ENCODE results near the gene COPA. TPM values are rescaled to one million over a fixed set of nuclear protein-coding genes. Genes with fewer than 3 reads are reported as not detected.

Gene COPA
- polyA plus RNA-seq, 4 donors, result 143 to 177 (median 162) TPM

- no peak for DNase-seq (ENCODE audit: low read depth in 4 of 4, low spot score in 3 of 4)
These were observed 99.3 kb downstream of the COPA start for GRCh38 chr1:160243767-160244166.

- no peak for DNase-seq (ENCODE audit: low read depth in 4 of 4, low spot score in 3 of 4)
These were observed 103.3 kb downstream of the COPA start for GRCh38 chr1:160239582-160240299.

Other genes starting within 250 kb of the COPA start
- 10 to 100 TPM; 18.3 to 40.3 (median 28.7) TPM for gene IGSF8, start 244.6 kb downstream of the COPA start, polyA plus RNA-seq (ENCODE audit: insufficient read length in 4 of 4)
- gene ATP1A2, start 227.5 kb downstream of the COPA start, polyA plus RNA-seq (ENCODE audit: insufficient read length in 4 of 4), result 1 to 10 TPM; 5.0 to 5.7 (median 5.5) TPM
- 1 to 10 TPM in 1 of 4 donors, under 1 TPM in 2, not detected in 1; 0.12 to 1.6 (median 0.37) TPM for gene ATP1A4, start 191.6 kb downstream of the COPA start, polyA plus RNA-seq (ENCODE audit: insufficient read length in 4 of 4)
- gene CASQ1, start 152.7 kb downstream of the COPA start, polyA plus RNA-seq (ENCODE audit: insufficient read length in 4 of 4), result under 1 TPM; 0.17 to 0.68 (median 0.34) TPM
- gene PEA15, start 137.9 kb downstream of the COPA start, polyA plus RNA-seq (ENCODE audit: insufficient read length in 4 of 4), result 100 to 1,000 TPM in 3 of 4 donors, 10 to 100 TPM in 1; 91.6 to 142 (median 122) TPM
- 100 to 1,000 TPM; 133 to 272 (median 213) TPM for gene DCAF8, start 80.7 kb downstream of the COPA start, polyA plus RNA-seq (ENCODE audit: insufficient read length in 4 of 4)
- gene PEX19, start 58.1 kb downstream of the COPA start, polyA plus RNA-seq (ENCODE audit: insufficient read length in 4 of 4), result 10 to 100 TPM; 63.4 to 90.0 (median 85.5) TPM
- 100 to 1,000 TPM; 116 to 173 (median 147) TPM for gene NCSTN, start 133 bp upstream of the COPA start, polyA plus RNA-seq (ENCODE audit: insufficient read length in 4 of 4)
- gene NHLH1, start 23.8 kb upstream of the COPA start, polyA plus RNA-seq (ENCODE audit: insufficient read length in 4 of 4), result under 1 TPM; 0.06 to 0.34 (median 0.20) TPM
- gene VANGL2, start 57.3 kb upstream of the COPA start, polyA plus RNA-seq (ENCODE audit: insufficient read length in 4 of 4), result 10 to 100 TPM; 25.6 to 38.9 (median 35.4) TPM
- gene SLAMF6, start 180.0 kb upstream of the COPA start, polyA plus RNA-seq (ENCODE audit: insufficient read length in 4 of 4), result under 1 TPM; 0.06 to 0.37 (median 0.15) TPM
- gene CD84, start 236.2 kb upstream of the COPA start, polyA plus RNA-seq (ENCODE audit: insufficient read length in 4 of 4), result 1 to 10 TPM in 2 of 4 donors, under 1 TPM in 2; 0.80 to 2.0 (median 1.2) TPM